Right atrium auricular region (tissue), 2 donors: ENCODE data around the gene NBAS. TPM values are rescaled to one million over a fixed set of nuclear protein-coding genes. Genes with fewer than 3 reads are reported as not detected.

ENCODE experiments used
- DNase-seq: peaks from one replicate; pipeline ENCODE4 v3.0.0-alpha.2; 2019; ENCODE audit warnings: low spot score
- H3K27ac ChIP-seq, 2 donors: fragments of 200-600 bp; sonication (generic); 1 replicate in 1 of 2; 2 replicates in 1 of 2; pipeline ENCODE4 v1.5.1; 2016 to 2019
- H3K27me3 ChIP-seq, 2 donors: fragments of 200-600 bp; sonication (generic); one replicate each; pipeline versions ENCODE4 v1.5.1 to v1.6.0; 2017 to 2019
- H3K36me3 ChIP-seq: fragments of 200-600 bp; sonication (generic); one replicate; pipeline ENCODE4 v1.5.1; 2016
- H3K4me1 ChIP-seq, 2 donors: fragments of 200-600 bp; sonication (generic); one replicate each; pipeline versions ENCODE4 v1.5.1 to v1.6.0; 2017 to 2019
- H3K4me3 ChIP-seq, 2 donors: fragments of 200-600 bp; sonication (generic); 1 replicate in 1 of 2; 2 replicates in 1 of 2; pipeline ENCODE4 v1.5.1; 2017 to 2019; ENCODE audit warnings: mild to moderate bottlenecking in 1 of 2, moderate library complexity in 1 of 2
- H3K9me3 ChIP-seq, 2 donors: fragments of 200-600 bp; sonication (generic); one replicate each; pipeline ENCODE4 v1.5.1; 2019
- total RNA-seq, 2 donors: library from RNA; depleted of rRNA; stranded (reverse); fragments of >200 nt; gene quantifications; one replicate each; pipeline ENCODE4 v1.1.0, GENCODE V29; 2016
- TF ChIP-seq, protein P1 (sequence below), 2 donors: fragments of 200-600 bp; sonication (generic); IDR thresholded peaks; one replicate each; pipeline ENCODE4 v1.5.1; 2019; ENCODE audit warnings: antibody characterized with exemption in 2 of 2

Gene NBAS
- total RNA-seq, 2 donors from 2014 or later: 31.1 to 39.1 TPM

DNA sequence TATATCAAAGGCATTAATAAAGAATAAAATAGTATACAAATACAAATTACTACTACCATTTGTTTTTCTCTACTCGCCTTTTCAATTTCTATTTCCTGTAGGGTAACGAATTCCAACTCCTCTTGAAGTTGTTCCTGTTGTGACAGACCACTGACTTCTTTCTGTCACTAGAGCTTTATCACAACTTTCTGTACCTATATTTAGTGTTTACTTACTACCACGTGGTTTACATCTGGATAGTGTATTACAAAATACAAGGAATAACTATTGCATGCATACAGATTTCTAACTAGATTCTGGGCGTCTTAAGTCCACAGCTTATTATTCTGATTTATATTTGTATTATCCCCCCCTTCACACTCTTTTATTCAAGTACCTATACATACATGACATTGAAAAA lies 22.3 kb downstream of the NBAS start:
- Histone ChIP-seq H3K4me1 (no peaks in the 10 kb centered on the region), H3K4me3 (no peak overlapping the region), H3K36me3 (peaks cover 13% of the 10 kb centered on the region), H3K27ac (no peak overlapping the region), H3K27me3 (no peaks in the 10 kb centered on the region), H3K9me3 (no peaks in the 10 kb centered on the region)
- DNase-seq: no peak
- TF ChIP-seq, protein P1, sequence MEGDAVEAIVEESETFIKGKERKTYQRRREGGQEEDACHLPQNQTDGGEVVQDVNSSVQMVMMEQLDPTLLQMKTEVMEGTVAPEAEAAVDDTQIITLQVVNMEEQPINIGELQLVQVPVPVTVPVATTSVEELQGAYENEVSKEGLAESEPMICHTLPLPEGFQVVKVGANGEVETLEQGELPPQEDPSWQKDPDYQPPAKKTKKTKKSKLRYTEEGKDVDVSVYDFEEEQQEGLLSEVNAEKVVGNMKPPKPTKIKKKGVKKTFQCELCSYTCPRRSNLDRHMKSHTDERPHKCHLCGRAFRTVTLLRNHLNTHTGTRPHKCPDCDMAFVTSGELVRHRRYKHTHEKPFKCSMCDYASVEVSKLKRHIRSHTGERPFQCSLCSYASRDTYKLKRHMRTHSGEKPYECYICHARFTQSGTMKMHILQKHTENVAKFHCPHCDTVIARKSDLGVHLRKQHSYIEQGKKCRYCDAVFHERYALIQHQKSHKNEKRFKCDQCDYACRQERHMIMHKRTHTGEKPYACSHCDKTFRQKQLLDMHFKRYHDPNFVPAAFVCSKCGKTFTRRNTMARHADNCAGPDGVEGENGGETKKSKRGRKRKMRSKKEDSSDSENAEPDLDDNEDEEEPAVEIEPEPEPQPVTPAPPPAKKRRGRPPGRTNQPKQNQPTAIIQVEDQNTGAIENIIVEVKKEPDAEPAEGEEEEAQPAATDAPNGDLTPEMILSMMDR (IDR thresholded peaks at IDR 0.05): no peak

DNA sequence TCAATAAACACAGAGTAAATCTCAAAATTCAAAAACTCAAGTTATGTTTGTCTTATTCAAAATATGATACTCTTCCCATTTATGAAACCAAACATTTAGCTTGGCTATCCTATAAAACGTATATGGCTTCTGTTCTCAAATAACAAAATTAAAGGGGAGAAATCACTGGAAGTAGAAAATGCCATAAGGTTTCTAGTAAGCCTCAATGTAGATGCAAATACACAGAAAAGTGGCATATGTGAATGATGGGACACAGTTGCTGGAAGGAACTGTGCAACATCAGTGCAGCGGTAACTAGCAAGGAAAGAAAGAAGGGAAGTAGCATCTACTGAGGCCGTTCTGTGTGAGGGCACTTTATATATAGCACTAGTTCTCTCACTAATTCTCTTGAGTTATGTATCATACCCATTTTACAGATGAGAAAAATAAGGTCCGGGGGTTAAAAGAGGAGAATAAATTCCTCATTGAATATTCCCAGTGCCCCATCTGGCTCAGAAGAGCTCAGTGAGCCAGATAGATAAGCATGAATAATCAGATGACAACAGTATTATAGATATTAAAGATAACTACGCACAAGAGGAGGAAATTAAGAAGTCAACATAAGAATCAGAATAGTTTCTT lies 27.2 kb downstream of the NBAS start:
- H3K4me3 ChIP-seq: no peak overlapping the region
- no peaks in the 10 kb centered on the region for H3K4me1 ChIP-seq
- DNase-seq: no peak
- no peaks in the 10 kb centered on the region for H3K27me3 ChIP-seq
- no peaks in the 10 kb centered on the region for H3K9me3 ChIP-seq
- TF ChIP-seq, protein P1 (IDR thresholded peaks at IDR 0.05): no peak
- peaks cover 20% of the 10 kb centered on the region for H3K36me3 ChIP-seq
- no peak overlapping the region for H3K27ac ChIP-seq

DNA sequence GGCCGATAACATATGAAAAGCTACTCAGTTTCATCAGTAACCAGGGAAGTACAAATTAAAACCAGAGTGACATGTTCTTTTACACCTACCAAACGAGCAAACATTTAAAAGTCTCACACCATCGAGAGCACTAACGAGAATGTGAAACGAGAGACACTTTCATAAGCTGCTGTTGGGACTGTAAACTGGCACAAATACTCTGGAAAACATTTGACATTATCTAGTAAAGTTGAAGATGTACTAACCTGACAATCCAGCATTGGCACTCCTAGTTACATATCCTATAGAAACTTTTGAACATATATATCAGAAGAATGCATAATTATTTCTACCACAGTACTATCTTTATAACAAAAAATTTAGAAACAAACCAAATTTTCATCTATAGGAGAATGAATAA lies 28.1 kb downstream of the NBAS start:
- Histone ChIP-seq H3K4me3 (no peak overlapping the region), H3K27me3 (no peaks in the 10 kb centered on the region), H3K27ac (no peak overlapping the region), H3K4me1 (no peaks in the 10 kb centered on the region), H3K9me3 (no peaks in the 10 kb centered on the region), H3K36me3 (peaks cover 20% of the 10 kb centered on the region)
- DNase-seq: no peak
- TF ChIP-seq, protein P1 (IDR thresholded peaks at IDR 0.05): no peak

DNA sequence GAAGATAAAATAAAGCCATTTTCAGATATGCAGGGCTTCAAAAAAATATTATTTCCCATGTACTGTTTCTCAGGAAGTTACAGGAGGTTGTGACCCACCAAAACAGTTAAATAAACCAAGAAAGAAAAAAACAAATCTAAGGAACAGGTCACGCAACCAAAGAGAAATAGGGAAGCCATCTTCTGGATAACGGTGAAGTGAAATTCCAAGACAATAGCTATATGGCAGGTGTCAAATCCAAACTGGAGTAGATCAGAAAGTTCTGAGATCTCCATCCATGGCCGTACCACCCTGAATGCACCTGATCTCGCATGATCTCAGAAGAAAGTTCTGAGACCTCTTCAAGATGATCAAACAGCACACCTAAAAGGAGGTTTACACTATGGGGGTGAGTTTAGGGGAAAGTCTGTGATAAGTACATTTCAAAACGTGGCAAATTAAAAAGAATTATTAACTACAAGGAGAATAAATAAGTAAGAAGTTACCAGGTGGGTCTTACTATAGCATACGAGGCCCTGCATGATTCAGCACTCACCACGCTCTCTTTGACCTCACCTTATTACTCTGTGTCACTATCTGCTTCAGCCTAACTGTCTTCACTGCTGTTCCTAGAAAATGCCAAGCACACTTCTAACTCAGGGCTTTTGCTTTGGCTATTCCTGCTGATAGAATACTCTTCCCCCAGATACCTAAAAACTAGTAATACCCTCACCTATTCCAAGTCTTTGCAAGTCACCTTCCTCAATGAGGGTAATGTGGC lies 29.9 kb downstream of the NBAS start:
- peaks cover 20% of the 10 kb centered on the region for H3K36me3 ChIP-seq
- no peak overlapping the region for H3K4me3 ChIP-seq
- no peaks in the 10 kb centered on the region for H3K27me3 ChIP-seq
- H3K9me3 ChIP-seq: no peaks in the 10 kb centered on the region
- TF ChIP-seq, protein P1 (IDR thresholded peaks at IDR 0.05): no peak
- no peaks in the 10 kb centered on the region for H3K4me1 ChIP-seq
- no peak overlapping the region for H3K27ac ChIP-seq
- no peak for DNase-seq

DNA sequence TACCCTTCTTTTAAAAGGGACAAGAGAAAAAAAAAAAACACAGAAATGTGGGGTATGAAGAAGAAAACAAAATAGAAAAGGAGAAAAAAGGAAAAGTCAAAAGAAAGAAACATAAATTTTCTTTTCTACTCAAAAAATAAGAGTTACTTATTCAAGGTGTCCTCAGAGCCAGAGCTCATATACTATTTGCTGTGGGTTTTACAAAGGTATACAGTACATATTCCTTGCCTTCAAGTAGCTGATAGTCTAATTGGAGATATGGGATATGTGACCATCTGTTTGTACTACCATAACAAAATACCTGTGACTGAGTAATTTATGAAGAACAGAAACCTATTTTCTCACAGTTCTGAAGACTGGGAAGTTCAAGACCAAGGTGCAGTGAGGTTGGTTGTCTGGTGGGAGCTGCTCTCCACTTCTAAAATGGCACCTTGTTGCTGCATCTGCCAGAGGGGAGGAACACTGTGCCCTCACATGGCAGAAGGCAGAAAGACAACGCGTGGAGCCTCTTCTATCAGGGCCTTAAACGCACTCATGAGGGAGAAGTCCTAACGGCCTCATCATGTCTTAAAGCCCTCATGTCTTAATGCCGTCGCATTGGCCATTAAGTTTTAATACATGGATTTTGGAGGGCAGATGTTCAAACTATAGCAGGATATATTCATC lies 33.9 kb downstream of the NBAS start:
- Histone ChIP-seq H3K36me3 (no peaks in the 10 kb centered on the region), H3K9me3 (no peaks in the 10 kb centered on the region), H3K27ac (no peak overlapping the region), H3K27me3 (no peaks in the 10 kb centered on the region), H3K4me1 (no peaks in the 10 kb centered on the region), H3K4me3 (no peak overlapping the region)
- TF ChIP-seq, protein P1 (IDR thresholded peaks at IDR 0.05): no peak
- no peak for DNase-seq
